ENCODE measurements around the gene SMPD2. TPM values are rescaled to one million over a fixed set of nuclear protein-coding genes. Genes with fewer than 3 reads are reported as not detected.
"Not testable (repeated sequence)": the region's sequence is repeated elsewhere in the genome, so short reads cannot be mapped to it uniquely, and the experiment has no call there.

SMPD2 gene
- total and polyA plus RNA-seq, 2 donors (not counting 1 experiment from before 2014, with no cell fraction given) = 35.7 to 43.9 TPM

DNA sequence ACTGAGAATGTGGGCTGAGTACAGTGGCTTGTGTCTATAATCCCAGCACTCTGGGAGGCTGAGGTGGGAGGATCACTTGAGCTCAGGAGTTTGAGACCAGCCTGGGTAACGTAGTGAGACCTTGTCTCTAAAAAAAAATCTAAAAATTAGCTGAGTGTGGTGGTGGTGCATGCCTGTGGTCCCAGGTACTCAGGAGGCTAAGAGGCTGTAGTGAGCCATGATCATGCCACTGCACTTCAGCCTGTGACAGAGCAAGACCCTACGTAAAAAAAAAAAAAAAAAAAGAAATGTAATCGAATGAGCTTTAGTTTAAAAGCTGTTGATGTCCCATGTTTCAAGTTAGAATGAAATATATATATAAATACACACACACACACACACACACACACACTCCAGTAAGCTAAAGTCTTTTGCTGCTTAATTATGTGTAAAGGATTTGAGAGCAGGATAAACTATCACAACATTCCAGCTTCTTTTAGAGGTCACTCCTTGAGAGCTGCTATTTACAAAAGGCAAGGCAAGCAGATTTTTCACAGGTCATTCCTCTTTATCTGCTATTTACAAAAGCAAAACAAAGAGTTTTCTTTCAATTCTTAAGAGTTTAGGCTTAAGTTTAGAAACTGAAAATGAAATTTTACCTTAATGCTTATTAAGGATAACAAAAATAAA is 19.8 kb downstream of the SMPD2 start:
- Mint-ChIP-seq H3K27ac (peak overlapping the region; percentile 82), H3K9me3 (ENCODE audit: insufficient read depth) (no peaks in the 10 kb centered on the region), H3K4me1 (peaks cover 66% of the 10 kb centered on the region), H3K4me3 (no peak overlapping the region), H3K27me3 (no peaks in the 10 kb centered on the region)
- peaks cover 43 to 50% of the 10 kb centered on the region in 2 donors for H3K4me1 ChIP-seq (ENCODE audit: control insufficient read depth in 2 of 2, insufficient read depth in 2 of 2, low read length in 2 of 2)
- peaks cover 4% of the 10 kb centered on the region for H4K20me1 ChIP-seq (ENCODE audit: control insufficient read depth, insufficient read depth, low read length, poor library complexity, severe bottlenecking)
- ChIA-PET CTCF (interaction anchor here (0.7 to 6.4 kb wide), 9 partner anchors 10 to 579 kb away, joined by 3 to 42 read pairs (median 4); partner anchors contain the start of gene ZBTB24), POLR2A (interaction anchor here (0.6 to 1.1 kb wide), 4 partner anchors 18 to 84 kb away, joined by 3 to 5 read pairs (median 3); partner anchors contain the start of genes PPIL6, SMPD2 and ZBTB24)
- DNase-seq (peak; percentile 35), ATAC-seq (ENCODE audit: low read depth) (no peak)
- H3K27me3 ChIP-seq (replicated peaks in 1 of 4; ENCODE audit: control extremely low read depth in 1 of 4, control insufficient read depth in 3 of 4, insufficient read depth in 4 of 4, low read length in 3 of 4) = no peaks in the 10 kb centered on the region
- H3K36me3 ChIP-seq (replicated peaks in 1 of 2; ENCODE audit: control extremely low read depth in 1 of 2, control insufficient read depth in 1 of 2, extremely low read depth in 1 of 2, insufficient read depth in 2 of 2, low read length in 1 of 2) = peaks cover 0 to 33% of the 10 kb centered on the region in 2 experiments
- H2AFZ ChIP-seq (ENCODE audit: insufficient read depth, low read depth, low read length, poor library complexity, severe bottlenecking) = no peak overlapping the region
- peaks cover 23% of the 10 kb centered on the region for H3K79me2 ChIP-seq (ENCODE audit: control insufficient read depth, insufficient read depth, low read length)
- intact Hi-C loops (cut with micrococcal nuclease) = no loop called here
- no peak for TF ChIP-seq EZH2 (IDR thresholded peaks at IDR 0.05; ENCODE audit: borderline replicate concordance, insufficient read depth, low read depth, low read length, poor library complexity, severe bottlenecking)
- TF ChIP-seq, protein P1, sequence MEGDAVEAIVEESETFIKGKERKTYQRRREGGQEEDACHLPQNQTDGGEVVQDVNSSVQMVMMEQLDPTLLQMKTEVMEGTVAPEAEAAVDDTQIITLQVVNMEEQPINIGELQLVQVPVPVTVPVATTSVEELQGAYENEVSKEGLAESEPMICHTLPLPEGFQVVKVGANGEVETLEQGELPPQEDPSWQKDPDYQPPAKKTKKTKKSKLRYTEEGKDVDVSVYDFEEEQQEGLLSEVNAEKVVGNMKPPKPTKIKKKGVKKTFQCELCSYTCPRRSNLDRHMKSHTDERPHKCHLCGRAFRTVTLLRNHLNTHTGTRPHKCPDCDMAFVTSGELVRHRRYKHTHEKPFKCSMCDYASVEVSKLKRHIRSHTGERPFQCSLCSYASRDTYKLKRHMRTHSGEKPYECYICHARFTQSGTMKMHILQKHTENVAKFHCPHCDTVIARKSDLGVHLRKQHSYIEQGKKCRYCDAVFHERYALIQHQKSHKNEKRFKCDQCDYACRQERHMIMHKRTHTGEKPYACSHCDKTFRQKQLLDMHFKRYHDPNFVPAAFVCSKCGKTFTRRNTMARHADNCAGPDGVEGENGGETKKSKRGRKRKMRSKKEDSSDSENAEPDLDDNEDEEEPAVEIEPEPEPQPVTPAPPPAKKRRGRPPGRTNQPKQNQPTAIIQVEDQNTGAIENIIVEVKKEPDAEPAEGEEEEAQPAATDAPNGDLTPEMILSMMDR (IDR thresholded peaks at IDR 0.05) = no peak
- H3K27ac ChIP-seq (ENCODE audit: low read length in 2 of 2) = peak overlapping the region; percentile 15 to 98
- WGBS (ENCODE audit: insufficient coverage) = 67% methylated on average over 1 of the region's 3 CpGs
- H3K4me2 ChIP-seq (replicated peaks; ENCODE audit: low read depth, low read length, poor library complexity, severe bottlenecking) = peak overlapping the region; percentile 33
- no peak overlapping the region for H3K4me3 ChIP-seq (ENCODE audit: control extremely low read depth in 1 of 5, extremely low read depth in 1 of 5, insufficient read depth in 1 of 5, low read depth in 2 of 5, low read length in 4 of 5)
- peaks cover 0 to 2% (median 0%) of the 10 kb centered on the region in 3 donors for H3K9me3 ChIP-seq (ENCODE audit: control extremely low read depth in 1 of 3, control insufficient read depth in 2 of 3, insufficient read depth in 1 of 3, low read length in 2 of 3)
- no peak overlapping the region for H3K9ac ChIP-seq (ENCODE audit: low read length)

DNA sequence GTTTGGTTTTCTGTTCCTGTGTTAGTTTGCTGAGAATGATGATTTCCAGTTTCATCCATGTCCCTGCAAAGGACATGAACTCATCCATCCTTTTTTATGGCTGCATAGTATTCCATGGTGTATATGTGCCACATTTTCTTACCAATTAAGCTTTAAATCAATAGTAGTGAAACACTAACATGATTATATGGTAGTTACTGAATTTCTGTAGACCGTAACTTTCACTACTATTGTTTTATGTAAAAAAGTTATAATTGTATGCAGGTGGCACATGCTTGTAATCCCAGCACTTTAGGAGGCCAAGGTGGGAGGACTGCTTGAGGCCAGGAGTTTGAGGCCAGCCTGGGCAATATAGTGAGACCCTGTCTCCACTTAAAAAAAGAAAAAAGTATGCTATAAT is 20.7 kb downstream of the SMPD2 start:
- Histone ChIP-seq H3K79me2 (ENCODE audit: control insufficient read depth, insufficient read depth, low read length) (peaks cover 27% of the 10 kb centered on the region), H3K36me3 (replicated peaks in 1 of 2; ENCODE audit: control extremely low read depth in 1 of 2, control insufficient read depth in 1 of 2, extremely low read depth in 1 of 2, insufficient read depth in 2 of 2, low read length in 1 of 2) (peaks cover 0 to 42% of the 10 kb centered on the region in 2 experiments), H3K27ac (ENCODE audit: low read length in 2 of 2) (peak overlapping the region in 1 of 2 donors; percentile 98), H3K4me1 (ENCODE audit: control insufficient read depth in 2 of 2, insufficient read depth in 2 of 2, low read length in 2 of 2) (peaks cover 40 to 49% of the 10 kb centered on the region in 2 donors)
- POLR2A ChIA-PET; H3K4me3 ChIP-seq (ENCODE audit: control extremely low read depth in 1 of 5, extremely low read depth in 1 of 5, insufficient read depth in 1 of 5, low read depth in 2 of 5, low read length in 4 of 5); ATAC-seq (ENCODE audit: low read depth); H3K4me2 ChIP-seq (replicated peaks; ENCODE audit: low read depth, low read length, poor library complexity, severe bottlenecking); H3K9me3 ChIP-seq (ENCODE audit: control extremely low read depth in 1 of 3, control insufficient read depth in 2 of 3, insufficient read depth in 1 of 3, low read length in 2 of 3); H4K20me1 ChIP-seq (ENCODE audit: control insufficient read depth, insufficient read depth, low read length, poor library complexity, severe bottlenecking); intact Hi-C loops (cut with micrococcal nuclease); H2AFZ ChIP-seq (ENCODE audit: insufficient read depth, low read depth, low read length, poor library complexity, severe bottlenecking); H3K9me3 Mint-ChIP-seq (ENCODE audit: insufficient read depth); H3K27me3 ChIP-seq (replicated peaks in 1 of 4; ENCODE audit: control extremely low read depth in 1 of 4, control insufficient read depth in 3 of 4, insufficient read depth in 4 of 4, low read length in 3 of 4); DNase-seq; H3K27me3 Mint-ChIP-seq; H3K9ac ChIP-seq (ENCODE audit: low read length); H3K4me3 Mint-ChIP-seq: not testable (repeated sequence)
- no CpG with 5 or more reads among the region's 1 CpG for WGBS (ENCODE audit: insufficient coverage)
- CTCF ChIA-PET = interaction anchor here (1.4 to 6.4 kb wide), 2 partner anchors 16 to 19 kb away, joined by 3 to 42 read pairs; partner anchors contain the start of gene ZBTB24
- peak overlapping the region; percentile 57 for H3K27ac Mint-ChIP-seq
- peaks cover 74% of the 10 kb centered on the region for H3K4me1 Mint-ChIP-seq
